ENCODE results near the gene CPM. TPM values are rescaled to one million over a fixed set of nuclear protein-coding genes. Genes with fewer than 3 reads are reported as not detected.

Gene CPM
- total RNA-seq, 1 donor from 2014 or later, result 14.6 TPM

DNA sequence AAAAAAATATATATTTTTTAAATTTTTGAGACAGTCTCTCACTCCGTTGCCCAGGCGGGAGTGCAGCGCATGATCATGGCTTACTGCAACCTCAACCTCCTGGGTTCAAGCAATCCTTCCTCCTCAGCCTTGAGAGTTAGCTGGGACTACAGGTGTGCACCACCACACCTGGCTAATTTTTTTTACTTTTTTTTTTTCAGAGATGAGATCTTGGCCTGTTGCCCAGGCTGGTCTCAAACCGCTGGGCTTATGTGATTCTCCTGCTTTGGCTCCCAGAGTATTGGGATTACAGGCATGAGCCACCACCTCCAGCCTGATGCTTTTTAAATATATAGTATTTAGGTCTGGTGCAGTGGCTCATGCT lies 100.5 kb downstream of the CPM start:
- TF ChIP-seq CTCF (IDR thresholded peaks at IDR 0.05; ENCODE audit: insufficient read depth, low read length, poor library complexity, severe bottlenecking), result no peak
- H3K4me3 ChIP-seq (ENCODE audit: low read depth, low read length), result no peak overlapping the region
- no peaks in the 10 kb centered on the region for H3K27me3 ChIP-seq (ENCODE audit: control insufficient read depth, insufficient read depth, low read length)
- peaks cover 3% of the 10 kb centered on the region for H3K36me3 ChIP-seq (ENCODE audit: control insufficient read depth, insufficient read depth, low read length)
- no peak for DNase-seq (ENCODE audit: low read depth)

- Histone ChIP-seq H3K27me3 (ENCODE audit: control insufficient read depth, insufficient read depth, low read length) (no peaks in the 10 kb centered on the region), H3K4me3 (ENCODE audit: low read depth, low read length) (no peak overlapping the region), H3K36me3 (ENCODE audit: control insufficient read depth, insufficient read depth, low read length) (peaks cover 3% of the 10 kb centered on the region)
- no peak for DNase-seq (ENCODE audit: low read depth)
- no peak for TF ChIP-seq CTCF (IDR thresholded peaks at IDR 0.05; ENCODE audit: insufficient read depth, low read length, poor library complexity, severe bottlenecking)
Measured at GRCh38 chr12:68831751-68832503, 101.0 kb downstream of the CPM start.

- H3K4me3 ChIP-seq (ENCODE audit: low read depth, low read length), result no peak overlapping the region
- peaks cover 3% of the 10 kb centered on the region for H3K36me3 ChIP-seq (ENCODE audit: control insufficient read depth, insufficient read depth, low read length)
- no peak for DNase-seq (ENCODE audit: low read depth)
- no peaks in the 10 kb centered on the region for H3K27me3 ChIP-seq (ENCODE audit: control insufficient read depth, insufficient read depth, low read length)
- TF ChIP-seq CTCF (IDR thresholded peaks at IDR 0.05; ENCODE audit: insufficient read depth, low read length, poor library complexity, severe bottlenecking), result no peak
Measured at GRCh38 chr12:68831272-68831671, 101.7 kb downstream of the CPM start.

GRCh38 chr12:68828672-68829068 lies 104.3 kb downstream of the CPM start:
- DNase-seq (ENCODE audit: low read depth), result no peak
- peaks cover 5% of the 10 kb centered on the region for H3K36me3 ChIP-seq (ENCODE audit: control insufficient read depth, insufficient read depth, low read length)
- no peak for TF ChIP-seq CTCF (IDR thresholded peaks at IDR 0.05; ENCODE audit: insufficient read depth, low read length, poor library complexity, severe bottlenecking)
- no peak overlapping the region for H3K4me3 ChIP-seq (ENCODE audit: low read depth, low read length)
- H3K27me3 ChIP-seq (ENCODE audit: control insufficient read depth, insufficient read depth, low read length), result no peaks in the 10 kb centered on the region

DNA sequence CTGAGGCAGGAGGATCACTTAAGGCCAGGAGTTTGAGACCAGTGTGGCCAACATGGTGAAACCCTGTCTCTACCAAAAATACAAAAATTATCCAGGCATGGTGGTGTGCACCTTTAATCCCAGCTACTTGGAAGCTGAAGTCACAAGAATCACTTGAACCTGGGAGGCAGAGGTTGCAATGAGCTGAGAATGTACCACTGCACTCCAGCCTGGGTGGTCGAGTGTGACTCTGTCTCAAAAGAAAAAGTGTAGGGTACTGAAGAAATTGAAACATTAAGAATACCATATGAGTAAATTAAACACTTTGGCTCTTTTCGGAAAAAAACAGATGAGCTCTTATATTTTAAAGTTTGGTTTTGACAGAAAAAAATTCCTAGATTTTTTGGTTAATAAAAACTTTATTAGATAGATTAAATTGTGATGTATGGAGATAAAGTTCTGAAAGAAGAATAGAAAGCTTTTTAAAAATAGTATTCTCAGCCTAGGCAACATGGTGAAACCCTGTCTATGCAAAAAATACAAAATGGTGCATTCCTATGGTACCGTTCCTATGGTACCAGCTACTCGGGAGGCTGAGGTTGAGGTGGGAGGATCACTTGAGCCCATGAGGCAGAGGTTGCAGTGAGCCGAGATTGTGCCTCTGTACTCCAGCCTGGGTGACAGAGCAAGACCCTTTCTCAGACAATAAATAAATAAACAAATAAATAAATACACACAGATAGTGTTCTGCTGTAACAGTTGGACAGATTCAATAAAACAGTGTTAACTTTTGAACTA lies 104.9 kb downstream of the CPM start:
- no peaks in the 10 kb centered on the region for H3K27me3 ChIP-seq (ENCODE audit: control insufficient read depth, insufficient read depth, low read length)
- H3K36me3 ChIP-seq (ENCODE audit: control insufficient read depth, insufficient read depth, low read length), result peaks cover 4% of the 10 kb centered on the region
- no peak overlapping the region for H3K4me3 ChIP-seq (ENCODE audit: low read depth, low read length)
- TF ChIP-seq CTCF (IDR thresholded peaks at IDR 0.05; ENCODE audit: insufficient read depth, low read length, poor library complexity, severe bottlenecking), result no peak
- DNase-seq (ENCODE audit: low read depth), result no peak

Measured in kidney epithelial cell (primary cell).